Midbrain (tissue), 1 donor: Measurements from ENCODE around the gene BUD31.
"Not testable (repeated sequence)": the region's sequence is repeated elsewhere in the genome, so short reads cannot be mapped to it uniquely, and the experiment has no call there.

Source experiments
- DNase-seq: peaks from one replicate; lab custom pipeline; 2025; lab: John Stamatoyannopoulos, UW

Gene BUD31

GRCh38 chr7:99399597-99399996 is 9.2 kb upstream of the BUD31 start:
- no peak for DNase-seq

- no peak for DNase-seq
Observed at GRCh38 chr7:99402854-99403253, 5.9 kb upstream of the BUD31 start.

- DNase-seq, result no peak
Observed at GRCh38 chr7:99403764-99404163, 5.0 kb upstream of the BUD31 start.

GRCh38 chr7:99404235-99404976 is 4.4 kb upstream of the BUD31 start:
- DNase-seq, result no peak

- no peak for DNase-seq
Observed at GRCh38 chr7:99404977-99405320, 3.8 kb upstream of the BUD31 start.

GRCh38 chr7:99406557-99406956 is 2.2 kb upstream of the BUD31 start:
- DNase-seq, result no peak

GRCh38 chr7:99407872-99408378 is 844 bp upstream of the BUD31 start:
- DNase-seq, result no peak

GRCh38 chr7:99409192-99409572 is 413 bp downstream of the BUD31 start:
- DNase-seq, result no peak

GRCh38 chr7:99409806-99410205 is 1.0 kb downstream of the BUD31 start:
- no peak for DNase-seq

- no peak for DNase-seq
Observed at GRCh38 chr7:99410635-99411034, 1.9 kb downstream of the BUD31 start.

GRCh38 chr7:99415513-99416127 is 6.9 kb downstream of the BUD31 start:
- peak; percentile 41 for DNase-seq

- no peak for DNase-seq
Observed at GRCh38 chr7:99418260-99418659, 9.5 kb downstream of the BUD31 start.

GRCh38 chr7:99419323-99420021 is 10.7 kb downstream of the BUD31 start:
- no peak for DNase-seq

GRCh38 chr7:99420213-99420612 is 11.4 kb downstream of the BUD31 start:
- DNase-seq, result no peak

GRCh38 chr7:99420986-99421385 is 12.2 kb downstream of the BUD31 start:
- DNase-seq, result no peak

- no peak for DNase-seq
Observed at GRCh38 chr7:99422186-99422585, 13.4 kb downstream of the BUD31 start.

GRCh38 chr7:99422625-99423024 is 13.9 kb downstream of the BUD31 start:
- DNase-seq, result no peak

- DNase-seq, result no peak
Observed at GRCh38 chr7:99424932-99425730, 16.4 kb downstream of the BUD31 start.

GRCh38 chr7:99428972-99429566 is 20.3 kb downstream of the BUD31 start:
- no peak for DNase-seq

GRCh38 chr7:99429756-99430155 is 21.0 kb downstream of the BUD31 start:
- DNase-seq, result no peak

GRCh38 chr7:99431756-99432540 is 23.2 kb downstream of the BUD31 start:
- DNase-seq, result not testable (repeated sequence)
